Thyroid gland (tissue), 4 donors: ENCODE measurements around the gene SLC25A6.

Experiments used
- CTCF ChIP-seq, 6 experiments: fragments of 200-600 bp in 3 of 6; fragments of 450-650 bp in 3 of 6; sonication (generic) in 3 of 6; IDR thresholded peaks; one replicate each; pipeline ENCODE4 v1.5.1; 2016 to 2019; ENCODE audit warnings: antibody characterized with exemption in 6 of 6, mild to moderate bottlenecking in 2 of 6, inconsistent platforms in 1 of 6, moderate library complexity in 1 of 6
- POLR2A ChIP-seq, 2 donors: fragments of 450-650 bp; IDR thresholded peaks; one replicate each; pipeline ENCODE4 v1.6.1; 2017; ENCODE audit warnings: antibody characterized with exemption in 2 of 2, mild to moderate bottlenecking in 2 of 2, moderate library complexity in 1 of 2

- TF ChIP-seq CTCF (IDR thresholded peaks at IDR 0.05) (no peak), POLR2A (IDR thresholded peaks at IDR 0.05) (no peak)
Measured at GRCh38 chrX:1341545-1342184, 50.2 kb downstream of the SLC25A6 start.
